Measurements from ENCODE around the gene FBXL7. TPM values are rescaled to one million over a fixed set of nuclear protein-coding genes. Genes with fewer than 3 reads are reported as not detected.

FBXL7 gene
- total RNA-seq, 2 donors from 2014 or later: 21.1 to 31.7 TPM

- ATAC-seq (ENCODE audit: insufficient number of reproducible peaks, low FRiP score, low read depth) (no peak), DNase-seq (ENCODE audit: low spot score) (no peak)
- peaks cover 0 to 8% of the 10 kb centered on the region in 2 donors for H3K4me1 ChIP-seq (ENCODE audit: control insufficient read depth in 1 of 2, low read depth in 2 of 2)
- no peaks in the 10 kb centered on the region for H3K9me3 ChIP-seq
- TF ChIP-seq CTCF (IDR thresholded peaks at IDR 0.05): no peak
- no peaks in the 10 kb centered on the region for H3K36me3 ChIP-seq
- H3K27me3 ChIP-seq (replicated peaks; ENCODE audit: insufficient read depth): no peaks in the 10 kb centered on the region
- H3K27ac ChIP-seq: no peak overlapping the region
- H3K4me3 ChIP-seq: no peak overlapping the region
These were observed 109.2 kb downstream of the FBXL7 start for GRCh38 chr5:15609076-15609725.

DNA sequence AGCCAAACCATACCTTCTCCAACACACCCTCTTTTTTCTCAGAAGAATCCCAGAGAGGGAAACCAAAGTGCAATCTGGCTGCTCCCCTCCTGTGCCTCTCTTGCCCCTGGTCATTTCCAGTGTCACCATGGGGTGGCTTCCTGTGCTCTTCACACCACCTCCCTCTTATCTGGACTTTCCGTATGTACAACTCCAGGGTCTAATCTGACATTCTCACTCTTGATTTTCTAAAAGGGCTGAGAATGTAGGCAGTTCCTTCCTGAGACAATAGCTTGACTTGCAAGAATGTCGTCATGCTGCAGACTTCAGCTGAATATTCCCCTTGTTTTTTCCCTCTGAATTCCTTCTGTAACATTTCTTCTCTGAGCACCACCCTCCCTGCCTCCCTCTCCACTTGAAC lies 110.2 kb downstream of the FBXL7 start:
- no peaks in the 10 kb centered on the region for H3K36me3 ChIP-seq
- no peak for TF ChIP-seq CTCF (IDR thresholded peaks at IDR 0.05)
- no peak for DNase-seq (ENCODE audit: low spot score)
- no peak for ATAC-seq (ENCODE audit: insufficient number of reproducible peaks, low FRiP score, low read depth)
- no peaks in the 10 kb centered on the region for H3K9me3 ChIP-seq
- no peak overlapping the region for H3K27ac ChIP-seq
- peaks cover 0 to 8% of the 10 kb centered on the region in 2 donors for H3K4me1 ChIP-seq (ENCODE audit: control insufficient read depth in 1 of 2, low read depth in 2 of 2)
- H3K4me3 ChIP-seq: no peak overlapping the region
- H3K27me3 ChIP-seq (replicated peaks; ENCODE audit: insufficient read depth): no peaks in the 10 kb centered on the region

DNA sequence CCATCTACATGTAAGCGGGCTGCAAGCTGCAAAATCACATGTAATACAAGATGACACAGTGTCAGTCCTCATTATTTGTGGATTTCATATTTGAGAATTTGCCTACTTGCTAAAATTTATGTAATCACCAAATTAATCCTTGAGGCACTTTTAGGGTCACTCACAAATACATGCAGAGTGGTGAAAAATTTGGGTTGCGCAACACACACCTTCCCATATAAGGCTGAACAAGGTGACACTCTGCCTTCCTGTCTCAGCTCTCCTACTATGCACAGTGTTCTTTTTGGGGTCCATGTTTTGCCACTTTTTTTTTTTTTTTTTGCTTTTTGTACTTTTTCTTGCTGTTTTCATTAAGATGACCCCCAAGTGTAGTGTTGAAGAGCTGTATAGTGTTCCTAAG lies 111.0 kb downstream of the FBXL7 start:
- Histone ChIP-seq H3K4me1 (ENCODE audit: control insufficient read depth in 1 of 2, low read depth in 2 of 2) (peaks cover 0 to 8% of the 10 kb centered on the region in 2 donors), H3K27me3 (replicated peaks; ENCODE audit: insufficient read depth) (no peaks in the 10 kb centered on the region), H3K27ac (no peak overlapping the region), H3K36me3 (no peaks in the 10 kb centered on the region), H3K9me3 (no peaks in the 10 kb centered on the region), H3K4me3 (no peak overlapping the region)
- TF ChIP-seq CTCF (IDR thresholded peaks at IDR 0.05): no peak
- DNase-seq (ENCODE audit: low spot score) (no peak), ATAC-seq (ENCODE audit: insufficient number of reproducible peaks, low FRiP score, low read depth) (no peak)

GRCh38 chr5:15612915-15613635 lies 113.1 kb downstream of the FBXL7 start:
- no peak for ATAC-seq (ENCODE audit: insufficient number of reproducible peaks, low FRiP score, low read depth)
- H3K9me3 ChIP-seq: no peaks in the 10 kb centered on the region
- TF ChIP-seq CTCF (IDR thresholded peaks at IDR 0.05): no peak
- H3K27me3 ChIP-seq (replicated peaks; ENCODE audit: insufficient read depth): no peaks in the 10 kb centered on the region
- no peaks in the 10 kb centered on the region for H3K36me3 ChIP-seq
- peaks cover 0 to 14% of the 10 kb centered on the region in 2 donors for H3K4me1 ChIP-seq (ENCODE audit: control insufficient read depth in 1 of 2, low read depth in 2 of 2)
- no peak overlapping the region for H3K4me3 ChIP-seq
- no peak overlapping the region for H3K27ac ChIP-seq
- no peak for DNase-seq (ENCODE audit: low spot score)

DNA sequence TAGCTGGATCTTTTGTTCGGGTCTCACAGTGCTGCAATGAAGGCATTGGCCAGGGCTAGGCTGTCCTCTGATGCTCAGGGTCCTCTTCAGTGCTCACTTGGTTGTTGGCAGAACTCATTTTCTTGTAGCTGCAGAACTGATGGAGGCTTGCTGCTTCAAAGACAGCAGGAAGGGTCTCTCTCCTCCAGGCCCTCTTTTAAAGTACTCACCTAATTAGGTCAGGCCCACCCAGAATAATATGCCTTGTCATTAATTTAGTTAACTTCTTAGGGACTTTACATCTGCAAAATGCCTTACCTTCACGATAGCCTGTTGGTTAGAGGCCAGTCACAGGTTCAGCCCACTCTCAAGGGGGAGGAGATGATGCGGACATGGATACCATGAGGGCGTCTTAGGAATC lies 114.7 kb downstream of the FBXL7 start:
- TF ChIP-seq CTCF (IDR thresholded peaks at IDR 0.05): no peak
- ATAC-seq (ENCODE audit: insufficient number of reproducible peaks, low FRiP score, low read depth) (no peak), DNase-seq (ENCODE audit: low spot score) (no peak)
- Histone ChIP-seq H3K27me3 (replicated peaks; ENCODE audit: insufficient read depth) (no peaks in the 10 kb centered on the region), H3K9me3 (no peaks in the 10 kb centered on the region), H3K27ac (no peak overlapping the region), H3K4me3 (no peak overlapping the region), H3K4me1 (ENCODE audit: control insufficient read depth in 1 of 2, low read depth in 2 of 2) (peaks cover 0 to 15% of the 10 kb centered on the region in 2 donors), H3K36me3 (no peaks in the 10 kb centered on the region)

Data from thoracic aorta (tissue), 2 donors.